GM19324 (cell line): ENCODE data around the gene POLA1.

ENCODE experiments used
- ATAC-seq: cut with Tn5 transposase; IDR thresholded peaks from one replicate; pipeline ENCODE4 v1.9.1; 2021; ENCODE audit warnings: mild to moderate bottlenecking, moderate library complexity; ENCODE audit not compliant: unreplicated experiment, low FRiP score

POLA1 gene

GRCh38 chrX:24876530-24877287 lies 183.0 kb downstream of the POLA1 start:
- no peak for ATAC-seq

DNA sequence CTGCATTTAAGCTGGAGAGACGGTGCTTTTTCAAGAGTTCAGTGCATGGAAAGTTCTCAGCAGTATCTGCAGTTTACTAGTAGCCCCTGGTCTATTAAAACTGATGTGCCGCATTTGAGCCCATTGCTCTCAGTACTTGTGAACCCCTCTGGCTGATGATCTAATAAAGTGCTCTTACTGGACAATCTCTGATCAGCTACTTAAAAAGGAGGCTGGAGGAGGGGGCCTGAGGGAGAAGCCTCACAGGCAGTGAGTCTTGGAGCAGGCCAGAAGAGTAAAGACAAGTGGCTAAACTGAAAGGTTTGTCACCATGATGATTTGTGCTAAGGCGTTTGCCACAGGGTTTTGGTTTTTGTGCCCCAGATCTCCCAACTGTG lies 183.6 kb downstream of the POLA1 start:
- no peak for ATAC-seq

- ATAC-seq, result no peak
Measured at GRCh38 chrX:24877854-24878650, 184.3 kb downstream of the POLA1 start.

DNA sequence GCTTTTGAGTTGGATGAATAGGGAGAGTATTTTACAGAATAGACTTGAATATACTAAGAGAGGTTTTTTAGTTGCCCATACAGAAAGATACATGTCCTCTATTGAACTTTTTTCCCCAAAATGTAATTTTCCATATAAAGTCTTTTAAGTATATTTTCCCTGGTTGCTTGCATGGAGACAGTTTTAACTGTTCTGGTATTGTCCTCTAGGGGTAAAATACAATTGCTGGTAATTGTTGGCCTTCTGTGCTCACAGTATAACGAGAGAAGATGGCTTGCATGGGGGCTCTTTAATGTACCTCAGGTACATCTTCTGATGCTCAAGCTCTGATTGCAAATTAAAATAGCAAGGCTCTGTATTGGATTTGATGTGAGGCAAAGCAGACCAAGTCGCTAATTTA lies 186.0 kb downstream of the POLA1 start:
- no peak for ATAC-seq

- ATAC-seq, result no peak
Measured at GRCh38 chrX:24886916-24887315, 193.2 kb downstream of the POLA1 start.

GRCh38 chrX:24890677-24891076 lies 197.0 kb downstream of the POLA1 start:
- ATAC-seq, result no peak

- ATAC-seq, result no peak
Measured at GRCh38 chrX:24899391-24899790, 205.7 kb downstream of the POLA1 start.

DNA sequence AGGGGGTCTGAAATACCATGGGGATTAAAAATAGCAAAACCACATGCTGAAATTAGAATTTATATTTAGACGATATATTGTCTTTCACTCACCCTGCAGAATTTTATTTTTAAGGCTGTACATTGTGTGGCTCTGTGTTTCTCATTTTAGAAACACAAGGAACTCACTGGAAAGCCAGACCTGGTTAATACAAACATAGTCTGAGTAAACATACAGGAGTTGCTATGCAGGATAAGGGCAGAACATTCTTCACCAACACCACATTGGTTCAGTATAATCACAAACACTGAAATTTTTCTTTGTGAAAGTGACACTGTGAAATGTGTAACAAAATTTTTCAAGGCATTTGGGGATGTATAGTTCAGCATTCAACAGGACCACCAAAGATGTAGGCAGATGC lies 206.5 kb downstream of the POLA1 start:
- ATAC-seq, result no peak

DNA sequence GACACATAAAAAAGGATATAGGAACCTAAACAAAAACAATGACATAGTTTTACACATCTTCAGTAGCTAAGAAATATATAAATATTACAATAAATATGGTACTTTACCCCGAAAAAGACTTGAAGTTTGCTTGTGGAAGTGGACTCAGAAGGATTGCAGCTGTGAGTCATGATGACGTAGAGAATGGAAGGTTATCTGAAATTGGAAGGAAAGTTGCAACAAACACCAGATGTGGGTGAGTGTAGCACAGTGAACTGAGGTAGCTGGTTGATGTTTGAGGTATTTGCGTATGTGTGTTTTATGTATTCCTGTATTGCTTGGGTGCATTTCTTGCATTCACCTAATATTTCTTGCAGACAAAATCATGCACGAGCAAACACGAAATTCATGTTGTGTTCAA lies 209.1 kb downstream of the POLA1 start:
- ATAC-seq, result no peak

- no peak for ATAC-seq
Measured at GRCh38 chrX:24918715-24919114, 225.0 kb downstream of the POLA1 start.

- ATAC-seq, result no peak
Measured at GRCh38 chrX:24920769-24921168, 227.1 kb downstream of the POLA1 start.

GRCh38 chrX:24925430-24925829 lies 231.7 kb downstream of the POLA1 start:
- no peak for ATAC-seq

DNA sequence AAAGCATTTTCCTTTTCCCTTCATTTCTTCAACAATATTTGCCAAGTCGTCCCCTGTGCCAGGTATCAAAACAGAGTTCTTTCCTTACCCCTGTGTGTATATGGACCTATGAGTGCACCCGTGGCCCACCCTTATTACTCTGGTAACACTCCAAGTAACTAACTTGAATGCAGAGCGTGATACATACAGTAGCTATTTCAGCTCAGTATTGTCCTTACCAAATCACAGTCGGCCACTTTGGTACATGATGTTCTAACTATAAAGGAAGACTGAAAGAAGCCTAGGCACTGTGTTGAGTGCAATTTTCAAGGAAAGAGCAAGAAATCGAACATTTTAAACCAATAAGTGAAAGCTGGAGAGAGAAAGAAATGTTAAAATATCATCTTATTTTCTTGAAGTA lies 233.7 kb downstream of the POLA1 start:
- no peak for ATAC-seq

GRCh38 chrX:24928114-24928513 lies 234.4 kb downstream of the POLA1 start:
- no peak for ATAC-seq

DNA sequence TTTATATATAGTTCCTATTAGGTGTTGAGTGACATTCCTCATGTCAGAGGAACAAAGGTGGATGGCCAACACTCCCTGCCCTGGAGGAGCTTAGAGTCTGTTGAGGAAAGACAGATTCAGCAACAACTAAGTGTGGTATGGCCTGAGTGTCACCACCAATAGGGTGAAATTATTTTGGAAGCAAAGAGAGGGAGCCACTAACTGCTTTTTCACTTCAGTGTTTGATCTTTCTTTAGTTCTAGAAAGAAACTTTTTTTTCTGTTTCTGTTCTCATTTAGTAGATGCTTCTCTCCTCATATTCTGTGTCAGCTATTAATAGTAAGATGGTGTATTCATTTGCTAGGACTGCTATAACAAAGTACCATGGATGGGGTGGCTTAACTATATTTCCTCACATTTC lies 240.6 kb downstream of the POLA1 start:
- no peak for ATAC-seq

DNA sequence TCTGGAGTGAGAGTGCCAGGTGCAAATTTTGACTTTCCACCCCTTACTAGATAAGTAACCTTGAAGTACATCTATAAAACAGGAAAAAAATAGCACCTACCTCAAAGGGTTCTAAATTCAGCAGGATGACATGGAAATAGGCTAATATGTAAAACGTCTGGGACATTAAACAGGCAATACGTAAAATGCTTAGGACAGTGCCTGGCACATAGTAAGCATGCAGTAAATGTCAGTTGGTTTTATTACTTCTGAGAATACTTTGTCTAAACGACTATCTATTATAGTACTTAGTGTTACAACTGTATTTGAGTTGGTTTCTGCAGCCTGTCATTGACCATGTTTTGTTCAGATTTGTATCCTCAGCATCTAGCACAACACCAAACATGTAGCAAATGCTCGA lies 251.3 kb downstream of the POLA1 start:
- no peak for ATAC-seq

DNA sequence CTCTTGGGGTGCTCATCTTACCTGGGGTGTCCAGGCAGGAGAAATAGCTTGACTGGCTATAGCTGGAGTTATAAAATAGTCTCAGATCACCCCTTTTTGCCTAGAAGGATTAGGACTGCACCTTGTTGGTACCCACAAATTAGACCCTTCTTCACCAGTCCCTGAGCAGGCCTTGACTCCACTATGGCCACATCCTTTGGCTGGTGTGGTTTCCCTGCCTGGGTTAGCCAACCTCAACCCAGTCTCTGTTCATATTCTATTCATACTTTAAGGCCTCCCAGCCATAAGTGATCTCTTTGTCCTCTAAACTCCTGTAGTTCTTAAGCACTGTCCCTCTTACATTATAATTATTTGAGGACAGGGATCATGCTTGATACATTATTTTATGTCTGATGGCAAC lies 252.7 kb downstream of the POLA1 start:
- no peak for ATAC-seq

DNA sequence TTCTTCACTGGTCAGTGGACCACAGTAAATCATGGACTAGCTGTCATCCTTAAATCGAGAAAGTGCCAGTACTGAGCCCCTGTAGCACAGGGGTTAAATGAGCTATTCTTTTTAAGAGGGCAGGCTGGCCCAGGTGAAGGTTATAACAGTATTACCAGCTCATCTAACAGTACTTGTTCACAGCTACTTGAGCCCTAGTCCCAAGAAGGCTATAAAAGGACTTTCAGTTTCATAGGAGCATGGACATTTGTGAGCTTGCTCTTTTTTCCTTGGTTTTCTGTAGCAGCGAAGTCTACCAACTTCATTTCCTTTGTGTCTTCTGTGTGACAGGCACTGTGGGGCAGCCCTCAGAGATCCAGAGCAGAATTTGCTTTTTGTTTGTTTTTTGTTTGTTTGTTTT lies 261.0 kb downstream of the POLA1 start:
- no peak for ATAC-seq

- ATAC-seq, result no peak
Measured at GRCh38 chrX:24955372-24955930, 261.7 kb downstream of the POLA1 start.

DNA sequence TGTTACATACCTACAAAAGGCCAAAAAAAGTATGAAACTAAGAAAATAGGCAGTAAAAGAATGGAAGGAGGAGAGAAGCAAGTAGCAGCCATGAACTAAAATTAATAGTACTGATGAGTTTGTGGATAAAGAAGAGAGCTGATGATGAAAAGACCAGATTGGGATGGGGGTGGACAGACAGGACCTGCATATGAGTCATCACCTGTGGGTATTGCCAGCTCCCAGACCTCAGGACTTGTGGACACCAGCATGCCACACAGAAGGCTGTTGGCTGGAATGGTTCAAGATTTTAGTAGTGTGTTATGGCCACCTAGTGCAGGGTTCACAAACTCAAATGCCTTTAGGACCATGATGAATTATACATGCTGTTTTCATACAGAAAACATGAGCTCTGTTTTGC lies 263.1 kb downstream of the POLA1 start:
- ATAC-seq, result no peak

DNA sequence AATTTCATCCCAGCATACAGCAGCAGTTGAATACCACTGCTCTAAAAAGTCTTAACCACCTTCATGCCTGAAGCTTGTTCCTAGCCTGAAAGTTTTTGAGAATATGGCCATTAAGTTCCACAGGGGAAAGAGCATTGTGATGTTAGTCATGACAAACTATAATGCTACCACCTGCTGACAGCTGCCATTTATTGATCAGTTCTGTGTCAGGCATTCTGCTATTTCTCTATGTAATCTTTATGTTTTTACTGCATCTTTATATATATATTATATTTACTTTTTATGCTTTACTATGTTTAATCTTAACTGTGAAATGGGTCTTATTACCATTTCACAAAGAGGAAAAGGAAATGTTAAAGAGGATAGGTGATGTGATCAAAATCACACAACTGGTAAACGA lies 268.1 kb downstream of the POLA1 start:
- no peak for ATAC-seq

DNA sequence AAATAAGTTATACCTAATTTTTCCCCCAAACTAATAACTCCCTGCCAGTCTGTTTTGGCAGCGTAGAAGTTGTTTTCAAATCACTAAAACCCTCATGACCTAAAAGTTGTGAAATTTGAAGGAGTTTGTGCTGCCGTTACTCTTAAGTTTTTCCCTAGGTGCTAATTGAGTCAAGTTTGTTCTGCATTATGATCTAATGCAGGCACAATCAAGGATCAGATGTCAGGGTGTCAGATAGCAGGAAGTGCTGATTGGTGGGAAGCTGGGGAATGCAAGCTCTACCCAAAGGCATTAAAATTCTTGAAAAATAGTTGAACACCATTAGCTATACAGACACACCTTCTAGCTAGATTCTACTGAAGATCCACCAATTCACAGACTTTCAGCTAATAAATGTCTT lies 270.1 kb downstream of the POLA1 start:
- ATAC-seq, result no peak
